Measurements from ENCODE around the gene CFAP97.
A peak's percentile ranks its signal among the peaks of the same experiment; 100 is the strongest.
"Not testable (repeated sequence)": the region's sequence is repeated elsewhere in the genome, so short reads cannot be mapped to it uniquely, and the experiment has no call there.

The CFAP97 gene

DNA sequence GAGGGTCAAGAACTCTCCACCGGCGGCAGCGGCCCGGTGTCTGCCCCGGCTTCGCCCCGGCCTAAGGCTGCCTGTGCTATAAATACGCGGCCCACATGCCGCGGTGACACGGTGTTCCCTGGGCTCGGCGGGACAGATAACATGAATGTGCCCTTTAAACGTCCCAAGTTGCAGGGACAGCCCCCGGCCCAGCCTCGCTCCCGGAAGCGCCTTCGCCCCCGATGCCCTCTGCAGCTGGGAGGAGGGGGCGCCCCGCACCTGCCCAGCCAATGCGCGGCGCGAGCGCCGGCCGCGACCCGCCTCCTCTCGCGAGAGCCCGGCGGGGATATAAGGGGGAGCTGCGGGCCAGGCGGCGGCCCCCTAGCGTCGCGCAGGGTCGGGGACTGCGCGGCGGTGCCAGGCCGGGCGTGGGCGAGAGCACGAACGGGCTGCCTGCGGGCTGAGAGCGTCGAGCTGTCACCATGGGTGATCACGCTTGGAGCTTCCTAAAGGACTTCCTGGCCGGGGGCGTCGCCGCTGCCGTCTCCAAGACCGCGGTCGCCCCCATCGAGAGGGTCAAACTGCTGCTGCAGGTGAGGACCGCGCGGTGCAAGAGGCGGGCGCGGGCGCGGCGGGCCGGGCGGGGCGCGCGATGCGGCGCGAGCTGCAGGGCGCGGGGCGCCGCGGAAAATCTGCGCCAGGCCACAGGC is 60.7 kb downstream of the CFAP97 start, which contains the start of gene SLC25A4:
Gene SLC25A4, plus strand, starts transcription at position 355 of the 689 bp plus-strand sequence. Its CDS starts 107 bp downstream, at position 462.
- DNase-seq (ENCODE audit: low spot score): peak; percentile 86

DNA sequence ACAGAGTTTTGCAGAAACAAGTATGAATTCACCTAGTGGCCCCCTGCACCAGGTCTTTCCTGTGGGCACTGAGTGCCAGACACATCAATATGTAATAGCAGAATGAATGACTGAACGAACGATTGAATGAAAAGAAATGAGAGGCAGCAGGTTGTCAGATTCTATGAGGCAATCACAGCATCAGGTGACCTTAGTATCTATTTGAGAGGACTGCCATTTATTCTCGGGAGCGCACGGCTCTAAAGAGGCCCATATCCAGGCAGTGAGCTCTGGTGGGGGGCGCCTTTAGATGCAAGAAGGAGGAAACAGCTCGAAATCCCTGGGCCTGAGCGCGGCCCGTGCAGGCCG is 61.3 kb downstream of the CFAP97 start:
- no peak for DNase-seq (ENCODE audit: low spot score)

DNA sequence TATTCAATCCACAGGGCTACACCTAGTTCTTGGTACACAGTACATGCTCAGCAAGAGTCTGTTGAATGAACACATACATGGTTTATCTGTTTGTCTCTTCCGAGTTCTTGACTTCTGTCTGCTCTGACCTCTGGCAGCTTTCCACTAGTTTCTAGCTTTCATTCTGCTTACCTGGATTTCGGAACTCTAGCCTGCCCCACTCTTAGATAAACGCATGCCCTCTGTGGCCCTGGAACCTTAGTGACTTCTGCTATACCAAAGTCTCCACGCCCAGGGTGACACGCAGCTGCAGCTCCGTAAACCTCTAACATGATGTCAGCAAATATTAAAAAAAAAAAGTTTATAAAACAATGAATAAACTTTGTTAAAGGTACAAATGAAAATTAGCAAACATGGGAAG is 62.0 kb downstream of the CFAP97 start:
- no peak for DNase-seq (ENCODE audit: low spot score)

DNA sequence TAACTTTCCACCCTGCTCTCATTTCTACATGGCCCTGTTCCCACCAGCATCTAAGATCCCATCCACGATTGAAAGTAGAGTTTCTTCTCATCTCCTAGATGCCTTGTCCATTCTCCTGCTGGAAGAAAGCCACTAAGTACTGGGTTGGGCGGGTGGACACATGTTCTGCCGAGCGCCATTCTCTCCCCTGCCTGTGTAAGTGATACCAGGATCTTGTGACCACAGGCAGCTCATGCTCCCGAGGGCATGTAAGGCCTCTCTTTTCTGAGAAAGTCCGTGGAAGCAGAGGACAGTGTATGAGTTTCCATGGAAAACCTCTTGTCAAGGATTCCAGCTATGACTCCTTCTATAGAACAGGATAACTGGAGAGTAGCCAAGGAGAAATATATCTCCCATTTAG is 64.1 kb downstream of the CFAP97 start:
- no peak for DNase-seq (ENCODE audit: low spot score)

DNA sequence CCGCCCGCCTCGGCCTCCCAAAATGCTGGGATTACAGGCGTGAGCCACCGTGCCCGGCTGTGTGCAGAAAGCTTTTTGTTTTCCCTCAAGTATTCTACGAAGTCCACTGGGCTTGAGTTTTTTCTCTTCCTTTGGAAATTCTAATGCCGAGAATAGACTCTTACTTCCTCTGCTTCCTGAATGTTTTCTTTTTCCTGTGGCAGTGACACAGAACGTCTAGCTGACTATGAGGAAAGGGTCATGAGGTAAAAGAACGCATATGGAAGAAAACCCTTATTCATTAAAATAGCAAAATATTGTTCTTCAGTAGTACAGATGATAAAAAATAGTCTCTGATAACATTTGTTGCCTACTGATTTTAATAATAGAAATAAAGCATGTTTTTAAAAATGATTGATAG is 65.6 kb downstream of the CFAP97 start:
- DNase-seq (ENCODE audit: low spot score): no peak

DNA sequence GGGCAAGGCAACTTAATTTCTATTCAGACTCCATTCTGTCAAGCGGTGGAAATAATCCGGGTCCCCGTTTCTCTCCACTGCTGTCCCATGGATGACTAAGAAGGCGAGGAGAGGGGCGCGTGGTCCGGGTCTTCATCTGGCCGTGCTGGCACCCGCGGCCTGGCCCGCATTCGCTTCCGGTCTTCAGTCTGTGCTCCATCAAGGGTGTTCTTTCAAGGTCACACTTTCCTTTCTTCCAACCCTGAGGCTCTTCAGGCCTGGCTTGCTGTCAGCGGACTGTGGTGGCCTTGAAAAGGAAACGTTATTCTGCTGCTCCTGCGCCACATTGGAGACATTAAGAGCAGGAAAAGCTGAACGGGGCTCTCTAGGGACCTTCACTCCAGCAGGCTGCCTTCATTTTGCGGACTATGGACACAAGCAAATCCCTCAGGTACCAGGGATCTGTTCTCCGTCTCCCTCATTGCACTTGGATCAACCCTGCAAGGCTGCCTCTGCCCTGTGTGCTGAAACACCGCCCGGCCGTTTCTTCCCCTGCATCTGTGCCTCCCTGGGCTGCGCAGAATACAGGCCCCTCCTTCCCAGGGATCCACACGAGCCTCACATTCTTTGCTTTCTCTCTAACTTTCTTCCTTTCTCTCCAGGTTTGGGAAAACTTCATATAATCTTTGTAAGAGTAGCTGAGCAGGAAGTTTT is 66.4 kb downstream of the CFAP97 start:
- DNase-seq (ENCODE audit: low spot score): no peak

DNA sequence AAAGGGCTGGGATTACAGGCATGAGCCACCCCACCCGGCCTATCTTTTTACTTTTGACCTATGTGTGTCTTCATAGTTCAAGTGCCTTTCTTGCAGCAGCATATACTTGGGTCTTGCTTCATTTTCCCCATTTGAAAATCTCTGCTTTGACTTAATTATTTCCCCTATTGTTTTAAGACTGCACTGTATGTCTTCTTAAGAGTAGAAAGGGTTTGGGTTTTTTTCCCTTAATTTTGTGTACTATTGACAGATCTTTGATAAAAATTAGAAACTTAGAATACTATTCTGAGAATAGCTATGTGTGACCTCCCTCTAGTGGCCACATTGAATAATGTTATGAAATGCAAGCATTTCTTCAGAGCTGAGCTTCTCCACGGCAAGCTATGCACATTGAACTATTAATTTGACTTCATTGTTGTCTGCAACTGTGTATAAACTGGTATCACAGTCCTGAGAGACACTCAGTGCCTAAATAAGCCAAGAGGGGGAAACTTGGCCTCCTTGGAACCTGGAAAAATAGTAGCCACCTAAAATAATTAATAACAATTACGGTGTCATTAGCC is 69.4 kb downstream of the CFAP97 start:
- DNase-seq (ENCODE audit: low spot score): peak; percentile 62

DNA sequence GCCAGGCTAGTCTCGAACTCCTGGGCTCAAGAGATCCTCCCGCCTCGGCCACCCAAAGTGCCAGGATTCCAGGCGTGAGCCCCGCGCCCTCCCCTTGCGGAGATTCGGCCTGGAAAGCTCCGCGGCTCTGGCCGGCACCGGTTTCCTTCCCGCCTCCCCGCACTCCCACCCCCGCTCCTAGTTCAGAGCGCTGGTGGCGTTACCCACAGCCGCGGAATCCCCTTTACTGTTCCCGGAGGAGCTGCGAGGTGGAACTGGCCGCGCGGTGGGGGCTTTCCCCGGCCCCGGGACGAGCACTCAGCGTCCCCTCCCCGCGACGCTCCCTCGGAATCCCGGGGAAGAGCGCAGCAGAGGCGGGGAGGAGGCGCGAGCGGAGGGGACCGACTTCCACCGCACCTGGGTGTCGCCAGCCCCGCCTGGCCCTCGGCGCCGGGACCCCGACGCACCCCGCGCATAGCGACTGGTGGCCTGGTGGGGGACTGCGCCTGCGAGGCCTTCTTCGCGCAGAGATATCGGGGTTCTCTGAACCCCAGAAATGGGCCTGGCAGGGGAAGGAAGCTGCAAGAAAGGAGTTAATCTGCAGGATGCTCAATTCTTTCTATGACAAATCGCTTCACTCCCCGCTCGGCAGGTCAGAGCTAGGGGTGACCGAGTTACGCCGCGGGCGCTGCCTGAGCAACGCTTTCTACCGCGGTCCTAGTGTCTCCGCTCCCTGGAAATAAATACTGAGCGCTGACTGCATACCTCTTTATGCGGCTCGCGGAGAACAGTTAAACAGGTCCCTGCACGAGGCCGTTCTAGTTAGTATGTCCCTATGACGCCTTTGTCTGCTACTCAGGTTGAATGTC is 75.3 kb downstream of the CFAP97 start:
- peak; percentile 58 for DNase-seq (ENCODE audit: low spot score)

DNA sequence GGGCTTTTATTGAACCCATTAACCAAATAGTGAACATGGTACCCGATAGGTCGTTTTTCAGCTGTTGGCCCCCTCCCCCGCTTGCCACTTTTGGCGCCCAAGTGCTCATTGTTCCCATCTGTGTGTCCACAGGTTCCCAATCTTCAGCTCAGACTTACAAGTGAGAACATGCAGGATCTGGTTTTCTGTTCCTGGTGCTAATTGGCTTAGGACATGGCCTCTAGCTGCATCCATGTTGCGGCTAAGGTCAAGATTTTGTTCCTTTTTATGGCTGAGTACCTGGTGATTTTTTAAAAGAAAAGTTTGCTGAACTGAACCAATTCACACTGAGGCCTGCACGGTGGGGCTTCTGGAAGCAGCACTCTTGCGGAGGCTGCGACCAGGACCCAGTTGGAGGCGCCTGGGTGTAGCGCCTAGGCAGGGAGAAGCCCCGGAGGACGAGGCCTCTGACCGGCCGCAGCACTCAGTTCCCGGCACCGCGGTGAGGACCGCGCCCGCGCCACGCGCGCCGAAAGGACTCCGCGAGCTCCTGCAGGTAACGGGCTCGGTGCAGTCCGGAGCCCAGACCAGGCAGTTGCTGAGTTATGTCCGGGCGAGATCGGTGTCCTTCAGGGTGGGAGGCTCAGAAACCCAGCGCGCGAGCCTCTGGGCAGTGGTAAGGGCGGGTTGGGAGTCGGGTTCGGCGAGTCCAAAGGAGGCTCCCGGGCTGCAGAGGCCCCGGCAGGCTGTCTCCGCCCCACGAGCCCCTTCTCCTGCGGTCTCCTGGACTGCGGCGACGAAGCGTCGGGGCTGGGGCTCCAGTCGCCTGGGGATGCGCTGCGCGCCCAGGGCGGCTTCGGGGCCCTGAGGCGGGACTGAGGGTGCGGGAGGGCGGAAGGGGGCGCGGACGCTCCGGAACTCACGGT is 76.5 kb downstream of the CFAP97 start:
- peak; percentile 56 for DNase-seq (ENCODE audit: low spot score)

DNA sequence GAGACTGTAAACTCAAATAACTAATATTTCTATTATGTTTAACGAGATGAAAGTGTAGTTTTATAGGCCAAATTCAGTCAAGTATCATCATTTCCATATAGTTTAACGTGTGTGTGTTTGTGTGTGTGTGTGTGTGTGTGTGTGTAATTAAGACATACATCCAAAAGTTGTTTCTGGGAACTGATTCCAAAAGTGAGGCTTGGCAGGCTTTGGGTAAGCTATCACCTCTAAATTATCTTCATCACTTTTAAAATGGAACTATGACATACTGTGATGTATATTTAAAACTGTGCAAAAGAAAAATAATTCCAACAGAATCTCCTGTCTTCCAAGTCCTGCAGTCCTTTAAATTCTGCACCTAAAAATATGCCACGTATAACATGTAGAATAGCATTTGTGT is 79.8 kb downstream of the CFAP97 start:
- DNase-seq (ENCODE audit: low spot score): no peak

DNA sequence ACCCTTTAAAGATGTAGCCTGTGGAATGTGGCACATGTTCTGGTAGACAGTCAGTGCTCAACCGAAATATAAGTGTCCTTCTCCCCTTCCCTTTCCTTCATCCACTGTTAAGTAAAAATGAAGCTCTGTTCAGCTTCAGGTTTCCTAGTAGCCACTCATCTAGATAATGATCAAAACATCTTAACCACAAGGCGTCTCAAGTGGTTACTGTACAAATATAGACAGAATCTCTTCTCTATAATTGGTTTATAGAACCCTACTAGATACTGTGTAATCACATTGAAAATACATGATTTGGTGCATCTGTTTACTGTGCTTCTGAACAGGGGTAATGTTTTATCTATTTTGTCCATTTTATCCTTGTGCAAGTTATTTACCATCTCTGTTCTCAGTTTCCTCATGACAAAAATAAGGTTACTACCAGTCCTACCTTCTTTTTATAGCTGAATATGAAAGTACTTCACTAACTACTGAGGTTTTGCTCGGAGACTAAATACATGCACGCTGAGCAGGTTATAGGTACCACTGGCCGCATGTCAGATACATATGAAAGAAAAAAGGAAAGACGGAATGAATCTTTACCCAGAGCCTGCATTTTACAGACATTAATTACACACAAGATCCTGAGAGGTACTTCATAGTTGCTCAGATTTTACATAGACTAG is 81.0 kb downstream of the CFAP97 start:
- peak; percentile 64 for DNase-seq (ENCODE audit: low spot score)

DNA sequence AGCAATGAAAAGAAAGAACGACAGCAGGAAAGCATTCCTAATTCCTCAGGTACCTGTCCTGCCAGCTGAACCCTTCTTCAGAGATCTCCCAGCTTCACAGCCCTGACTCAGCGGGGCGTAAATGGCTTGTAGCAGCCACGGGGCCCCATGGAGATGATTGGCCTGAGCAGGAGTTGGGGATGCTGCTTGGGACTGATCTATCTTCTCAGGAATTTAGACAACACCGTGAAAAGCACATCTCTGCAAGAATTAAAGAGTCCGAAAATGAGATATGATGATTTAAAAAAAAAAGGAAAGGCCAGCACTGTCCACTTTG is 83.2 kb downstream of the CFAP97 start:
- DNase-seq (ENCODE audit: low spot score): no peak

DNA sequence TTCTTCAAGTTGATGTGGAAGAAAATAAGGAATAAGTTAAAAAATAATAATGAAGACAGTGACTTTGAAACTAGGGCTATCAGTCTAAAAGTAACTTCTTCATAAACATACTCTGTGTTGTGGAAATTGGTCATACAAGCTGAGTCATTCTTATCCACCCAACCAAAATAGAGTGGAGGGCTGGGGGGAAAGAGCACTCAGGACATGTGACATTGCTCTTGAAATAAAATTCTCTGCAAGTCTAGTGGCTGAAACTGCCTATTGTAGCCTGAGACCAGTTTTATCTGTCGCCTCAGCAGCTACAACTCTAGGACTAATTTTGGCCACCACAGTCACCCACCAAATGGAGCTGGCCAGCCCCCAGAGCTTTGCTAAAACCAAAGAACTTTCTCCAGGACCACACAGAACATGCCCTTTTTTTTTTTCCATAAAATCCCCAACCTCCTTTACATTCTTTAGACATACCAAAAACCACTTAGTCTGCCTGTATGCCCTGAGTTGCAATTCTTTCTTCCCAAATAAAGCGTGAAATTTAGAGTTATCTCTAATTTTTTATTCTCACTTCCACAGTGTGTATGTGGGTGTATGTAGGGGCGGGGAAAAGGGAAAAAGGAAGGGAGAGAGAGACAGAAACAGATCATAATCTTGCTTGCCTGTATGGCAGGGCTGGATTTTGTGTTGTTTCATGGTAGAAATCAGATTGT is 83.7 kb downstream of the CFAP97 start:
- DNase-seq (ENCODE audit: low spot score): no peak

DNA sequence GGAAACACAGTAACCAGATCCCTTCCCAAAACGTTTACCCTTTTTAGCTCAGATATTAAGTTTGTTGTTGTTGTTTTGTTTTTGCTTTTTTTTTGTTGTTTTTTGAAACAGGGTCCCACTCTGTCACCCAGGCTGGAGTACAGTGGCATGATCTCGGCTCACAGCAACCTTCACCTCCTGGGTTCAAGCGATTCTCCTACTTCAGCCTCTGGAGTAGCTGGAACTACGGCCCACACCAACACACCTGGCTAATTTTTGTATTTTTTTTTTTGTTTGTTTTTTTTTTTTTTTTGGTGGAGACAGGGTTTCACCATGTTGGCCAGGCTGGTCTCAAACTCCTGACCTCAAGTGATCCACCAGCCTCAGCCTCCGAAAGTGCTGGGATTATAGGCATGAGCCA is 84.3 kb downstream of the CFAP97 start:
- not testable (repeated sequence) for DNase-seq (ENCODE audit: low spot score)

DNA sequence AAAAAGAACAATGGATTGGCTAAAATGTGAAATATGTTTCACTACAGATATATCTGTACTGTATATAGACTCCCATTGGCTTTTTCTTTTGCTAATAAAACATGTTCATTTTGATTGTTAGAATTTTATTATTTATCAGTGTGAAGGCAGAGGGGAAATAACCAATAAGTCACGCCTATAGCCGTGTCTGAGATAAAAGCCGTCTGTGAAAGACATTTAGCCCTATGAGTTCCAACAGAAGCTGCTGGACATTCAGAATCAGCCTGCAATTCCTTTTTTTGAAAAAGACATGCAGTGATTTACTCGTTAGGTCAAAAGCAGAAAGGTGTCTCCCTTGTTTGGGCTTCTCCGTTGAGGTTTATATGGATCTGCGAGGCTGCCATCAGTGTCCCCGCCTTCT is 84.9 kb downstream of the CFAP97 start:
- no peak for DNase-seq (ENCODE audit: low spot score)

DNA sequence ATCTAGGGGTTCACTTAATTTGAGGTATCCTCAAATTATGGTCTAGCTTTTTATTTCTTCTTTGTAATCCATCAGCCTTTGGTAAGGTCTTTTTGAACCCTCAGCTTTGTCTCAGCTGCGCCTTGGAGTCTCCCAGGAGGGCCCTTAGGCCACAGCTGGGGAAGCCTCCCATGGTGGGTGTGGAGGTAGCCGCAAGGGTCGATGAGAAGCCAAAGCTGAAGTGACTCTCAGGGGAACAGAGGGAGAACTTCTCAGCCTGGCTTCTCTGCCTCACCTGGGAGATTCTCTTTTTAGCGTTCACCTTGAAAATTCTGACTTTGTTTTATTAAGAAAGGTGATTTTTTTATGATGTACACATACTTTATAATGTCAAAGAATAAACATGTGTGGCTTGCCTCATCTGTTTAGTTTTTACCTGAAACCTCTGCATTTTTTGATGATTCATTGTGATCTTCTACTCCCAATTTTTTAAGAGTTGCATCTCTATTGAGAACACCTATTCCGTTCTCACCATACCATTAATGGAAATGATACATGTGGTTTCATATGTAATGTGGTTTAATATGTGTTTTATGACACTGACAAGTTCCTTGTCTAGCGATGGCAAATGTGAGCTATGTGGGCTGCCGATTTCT is 86.4 kb downstream of the CFAP97 start:
- no peak for DNase-seq (ENCODE audit: low spot score)

DNA sequence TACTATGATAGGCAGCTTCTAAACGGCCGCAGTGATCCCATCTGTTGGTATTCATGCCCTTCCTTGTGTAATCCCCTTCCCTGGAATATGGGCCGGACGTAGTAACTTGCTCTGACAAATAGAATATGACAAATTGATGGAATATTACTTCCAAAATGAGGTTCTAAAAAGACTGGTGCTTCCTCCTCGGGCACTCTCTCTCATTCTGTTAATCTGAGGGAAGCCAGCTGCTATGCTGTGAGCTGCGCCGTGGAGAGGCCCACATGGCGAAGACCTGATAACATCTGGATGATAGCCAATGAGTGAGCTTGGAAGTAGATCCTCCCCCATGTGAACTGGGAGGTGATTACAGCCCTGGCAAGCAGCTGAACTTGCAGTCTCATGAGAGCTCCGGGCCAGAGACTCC is 88.0 kb downstream of the CFAP97 start:
- DNase-seq (ENCODE audit: low spot score): peak; percentile 97

DNA sequence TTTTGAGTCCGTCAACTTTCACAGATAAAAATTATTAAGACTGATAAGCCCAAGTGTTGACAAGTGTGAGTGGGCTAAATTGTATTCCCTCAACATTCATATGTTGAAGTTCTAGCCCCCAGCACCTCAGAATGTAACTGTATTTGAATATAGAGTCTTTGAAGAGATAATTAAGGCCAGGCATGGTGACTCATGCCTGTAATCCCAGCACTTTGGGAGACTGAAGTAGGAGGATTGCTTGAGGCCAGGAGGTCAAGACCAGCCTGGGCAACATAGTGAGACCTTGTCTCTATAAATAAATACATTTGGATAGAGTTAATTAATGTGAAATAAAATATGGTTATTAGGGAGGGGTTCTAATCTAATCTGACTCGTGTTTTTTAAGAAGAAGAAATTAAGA is 90.5 kb downstream of the CFAP97 start:
- no peak for DNase-seq (ENCODE audit: low spot score)

DNA sequence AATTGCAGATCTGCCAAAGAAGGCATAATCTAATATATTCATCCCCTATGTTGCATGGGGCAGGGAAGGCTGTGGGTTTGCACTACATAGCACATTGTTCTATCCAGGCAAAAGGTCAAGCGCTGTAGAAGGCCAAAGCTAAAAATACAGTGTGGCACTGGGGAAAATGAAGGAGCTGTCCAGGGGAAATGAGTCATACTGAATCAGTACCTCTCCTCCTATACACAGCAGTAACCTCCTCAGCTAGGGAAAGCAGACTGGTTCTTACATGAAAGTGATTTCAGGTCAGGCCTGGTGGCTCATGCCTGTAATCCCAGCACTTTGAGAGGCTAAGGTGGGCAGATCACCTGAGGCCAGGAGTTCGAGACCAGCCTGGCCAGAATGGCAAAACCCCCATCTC is 91.7 kb downstream of the CFAP97 start:
- DNase-seq (ENCODE audit: low spot score): no peak

DNA sequence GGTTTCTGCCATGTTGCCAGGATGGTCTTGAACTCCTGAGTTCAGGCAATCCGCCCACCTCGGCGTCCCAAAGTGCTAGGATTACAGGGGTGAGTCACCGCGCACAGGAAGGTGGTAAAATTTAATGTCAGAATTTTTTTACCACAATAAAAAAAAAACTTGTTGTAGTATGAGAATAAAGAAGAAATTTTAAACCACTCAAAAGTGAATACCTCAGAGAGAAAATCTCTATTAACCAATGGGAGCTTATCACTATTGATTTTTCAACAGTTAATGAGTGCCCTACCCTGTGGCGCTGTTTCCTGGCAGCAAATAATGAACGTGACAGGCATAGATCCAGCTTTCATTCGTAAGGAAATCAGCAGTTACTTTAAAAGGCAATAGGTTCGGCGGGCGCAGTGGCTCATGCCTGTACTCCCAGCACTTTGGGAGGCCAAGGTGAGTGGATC is 93.4 kb downstream of the CFAP97 start:
- no peak for DNase-seq (ENCODE audit: low spot score)
